Measurements from ENCODE around the gene ST8SIA2. TPM values are rescaled to one million over a fixed set of nuclear protein-coding genes. Genes with fewer than 3 reads are reported as not detected.

Gene ST8SIA2
- total and polyA plus RNA-seq, 10 of the 15 experiments (the other 5 are each of a cell fraction or from before 2014, with no cell fraction given), result not detected

DNA sequence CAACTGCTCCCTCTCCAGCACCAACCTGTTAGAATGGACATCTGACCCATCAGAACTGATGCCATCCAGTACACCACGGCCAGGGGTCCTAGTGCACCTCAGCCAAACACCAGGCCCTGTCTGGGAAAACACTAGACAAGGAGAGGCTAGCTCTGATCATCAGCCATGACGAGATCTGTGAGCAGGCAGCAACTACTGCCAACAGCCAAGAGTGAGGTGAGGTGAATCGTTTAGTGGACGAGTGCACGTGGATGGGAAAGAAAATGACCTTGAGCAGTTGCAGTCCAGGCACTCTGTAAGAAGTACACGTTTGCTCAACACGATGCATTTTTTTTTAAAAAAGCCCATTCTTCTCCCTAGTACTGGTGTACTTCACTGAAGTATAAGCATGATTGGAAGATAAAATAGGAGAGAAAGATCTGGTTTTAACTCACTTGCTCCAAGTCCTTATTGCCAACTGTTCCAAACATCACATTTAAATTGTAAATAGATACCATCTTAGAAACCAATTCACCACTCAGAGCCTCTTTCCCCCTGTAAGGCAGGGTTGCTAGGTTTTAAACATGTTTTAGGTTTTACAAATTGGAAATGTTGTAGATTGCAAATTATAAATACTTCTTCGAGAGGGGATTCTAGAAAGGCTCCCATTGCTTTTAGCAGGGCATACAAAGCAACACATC lies 5.7 kb downstream of the ST8SIA2 start:
- FAIRE-seq (no peak), ATAC-seq (no peak), DNase-seq (ENCODE audit: low read depth, low spot score) (no peak)
- Histone ChIP-seq H3K36me3 (ENCODE audit: control insufficient read depth in 2 of 2, insufficient read depth in 2 of 2, low read length in 1 of 2) (no peaks in the 10 kb centered on the region), H3K4me1 (ENCODE audit: control insufficient read depth, insufficient read depth, low read length) (no peaks in the 10 kb centered on the region), H3K4me2 (ENCODE audit: control insufficient read depth, insufficient read depth) (no peak overlapping the region), H3K9ac (ENCODE audit: control insufficient read depth, insufficient read depth, low read length) (no peak overlapping the region), H3K27ac (ENCODE audit: control insufficient read depth, insufficient read depth) (no peak overlapping the region), H3K27me3 (replicated peaks in 1 of 2; ENCODE audit: control insufficient read depth in 2 of 2, insufficient read depth in 2 of 2, low read length in 1 of 2) (peaks cover 5 to 7% of the 10 kb centered on the region in 2 experiments; a peak in 3 of 4 replicates), H3K4me3 (no peak overlapping the region), H3K79me2 (ENCODE audit: control insufficient read depth, insufficient read depth, low read length) (no peaks in the 10 kb centered on the region), H3K9me3 (replicated peaks; ENCODE audit: control insufficient read depth, insufficient read depth, low read length) (no peaks in the 10 kb centered on the region), H4K20me1 (ENCODE audit: control insufficient read depth, insufficient read depth) (no peaks in the 10 kb centered on the region), H2AFZ (ENCODE audit: control insufficient read depth, low read depth, low read length) (no peak overlapping the region)
- SMC1A ChIA-PET (ENCODE audit: uncharacterized antibody, unreplicated experiment), result no interaction called here
- POLR2A ChIA-PET, result no interaction called here
- CTCF ChIA-PET, result no interaction called here
- RAD21 ChIA-PET (ENCODE audit: unreplicated experiment), result no interaction called here
- BruUV-seq (replicated peaks), result no TSS peak
- WGBS (ENCODE audit: insufficient coverage, insufficient replicate concordance, low lambda C conversion rate, missing lambda C conversion rate), result 7% methylated on average over 8 of the region's 8 CpGs
- intact Hi-C loops (cut with micrococcal nuclease; ENCODE audit: unreplicated experiment) (no loop called here), in situ Hi-C loops (cut with MboI) (no loop called here)
- TF ChIP-seq MEF2A (IDR thresholded peaks at IDR 0.05; ENCODE audit: insufficient read depth, low read depth, low read length), result no peak
- TF ChIP-seq LARP7 (IDR thresholded peaks at IDR 0.05), result no peak
- no peak for TF ChIP-seq HDAC2 (IDR thresholded peaks at IDR 0.05)
- no peak for TF ChIP-seq SIX5 (IDR thresholded peaks at IDR 0.05; ENCODE audit: low read depth, low read length, severe bottlenecking)
- TF ChIP-seq IKZF1 (conservative IDR thresholded peaks at IDR 0.05), result no peak
- no peak for TF ChIP-seq NR2C2 (IDR thresholded peaks at IDR 0.05; ENCODE audit: borderline replicate concordance, control insufficient read depth, insufficient read length, low read depth)
- TF ChIP-seq, protein P1, sequence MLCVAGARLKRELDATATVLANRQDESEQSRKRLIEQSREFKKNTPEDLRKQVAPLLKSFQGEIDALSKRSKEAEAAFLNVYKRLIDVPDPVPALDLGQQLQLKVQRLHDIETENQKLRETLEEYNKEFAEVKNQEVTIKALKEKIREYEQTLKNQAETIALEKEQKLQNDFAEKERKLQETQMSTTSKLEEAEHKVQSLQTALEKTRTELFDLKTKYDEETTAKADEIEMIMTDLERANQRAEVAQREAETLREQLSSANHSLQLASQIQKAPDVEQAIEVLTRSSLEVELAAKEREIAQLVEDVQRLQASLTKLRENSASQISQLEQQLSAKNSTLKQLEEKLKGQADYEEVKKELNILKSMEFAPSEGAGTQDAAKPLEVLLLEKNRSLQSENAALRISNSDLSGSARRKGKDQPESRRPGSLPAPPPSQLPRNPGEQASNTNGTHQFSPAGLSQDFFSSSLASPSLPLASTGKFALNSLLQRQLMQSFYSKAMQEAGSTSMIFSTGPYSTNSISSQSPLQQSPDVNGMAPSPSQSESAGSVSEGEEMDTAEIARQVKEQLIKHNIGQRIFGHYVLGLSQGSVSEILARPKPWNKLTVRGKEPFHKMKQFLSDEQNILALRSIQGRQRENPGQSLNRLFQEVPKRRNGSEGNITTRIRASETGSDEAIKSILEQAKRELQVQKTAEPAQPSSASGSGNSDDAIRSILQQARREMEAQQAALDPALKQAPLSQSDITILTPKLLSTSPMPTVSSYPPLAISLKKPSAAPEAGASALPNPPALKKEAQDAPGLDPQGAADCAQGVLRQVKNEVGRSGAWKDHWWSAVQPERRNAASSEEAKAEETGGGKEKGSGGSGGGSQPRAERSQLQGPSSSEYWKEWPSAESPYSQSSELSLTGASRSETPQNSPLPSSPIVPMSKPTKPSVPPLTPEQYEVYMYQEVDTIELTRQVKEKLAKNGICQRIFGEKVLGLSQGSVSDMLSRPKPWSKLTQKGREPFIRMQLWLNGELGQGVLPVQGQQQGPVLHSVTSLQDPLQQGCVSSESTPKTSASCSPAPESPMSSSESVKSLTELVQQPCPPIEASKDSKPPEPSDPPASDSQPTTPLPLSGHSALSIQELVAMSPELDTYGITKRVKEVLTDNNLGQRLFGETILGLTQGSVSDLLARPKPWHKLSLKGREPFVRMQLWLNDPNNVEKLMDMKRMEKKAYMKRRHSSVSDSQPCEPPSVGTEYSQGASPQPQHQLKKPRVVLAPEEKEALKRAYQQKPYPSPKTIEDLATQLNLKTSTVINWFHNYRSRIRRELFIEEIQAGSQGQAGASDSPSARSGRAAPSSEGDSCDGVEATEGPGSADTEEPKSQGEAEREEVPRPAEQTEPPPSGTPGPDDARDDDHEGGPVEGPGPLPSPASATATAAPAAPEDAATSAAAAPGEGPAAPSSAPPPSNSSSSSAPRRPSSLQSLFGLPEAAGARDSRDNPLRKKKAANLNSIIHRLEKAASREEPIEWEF (IDR thresholded peaks at IDR 0.05; ENCODE audit: insufficient replicate concordance, low read depth, low read length), result no peak
- TF ChIP-seq ATF7 (IDR thresholded peaks at IDR 0.05; ENCODE audit: low read depth), result no peak
- no peak for TF ChIP-seq JUND (IDR thresholded peaks at IDR 0.05; ENCODE audit: low read depth, low read length)
- TF ChIP-seq ZNF217 (IDR thresholded peaks at IDR 0.05), result no peak
- TF ChIP-seq, protein P2, sequence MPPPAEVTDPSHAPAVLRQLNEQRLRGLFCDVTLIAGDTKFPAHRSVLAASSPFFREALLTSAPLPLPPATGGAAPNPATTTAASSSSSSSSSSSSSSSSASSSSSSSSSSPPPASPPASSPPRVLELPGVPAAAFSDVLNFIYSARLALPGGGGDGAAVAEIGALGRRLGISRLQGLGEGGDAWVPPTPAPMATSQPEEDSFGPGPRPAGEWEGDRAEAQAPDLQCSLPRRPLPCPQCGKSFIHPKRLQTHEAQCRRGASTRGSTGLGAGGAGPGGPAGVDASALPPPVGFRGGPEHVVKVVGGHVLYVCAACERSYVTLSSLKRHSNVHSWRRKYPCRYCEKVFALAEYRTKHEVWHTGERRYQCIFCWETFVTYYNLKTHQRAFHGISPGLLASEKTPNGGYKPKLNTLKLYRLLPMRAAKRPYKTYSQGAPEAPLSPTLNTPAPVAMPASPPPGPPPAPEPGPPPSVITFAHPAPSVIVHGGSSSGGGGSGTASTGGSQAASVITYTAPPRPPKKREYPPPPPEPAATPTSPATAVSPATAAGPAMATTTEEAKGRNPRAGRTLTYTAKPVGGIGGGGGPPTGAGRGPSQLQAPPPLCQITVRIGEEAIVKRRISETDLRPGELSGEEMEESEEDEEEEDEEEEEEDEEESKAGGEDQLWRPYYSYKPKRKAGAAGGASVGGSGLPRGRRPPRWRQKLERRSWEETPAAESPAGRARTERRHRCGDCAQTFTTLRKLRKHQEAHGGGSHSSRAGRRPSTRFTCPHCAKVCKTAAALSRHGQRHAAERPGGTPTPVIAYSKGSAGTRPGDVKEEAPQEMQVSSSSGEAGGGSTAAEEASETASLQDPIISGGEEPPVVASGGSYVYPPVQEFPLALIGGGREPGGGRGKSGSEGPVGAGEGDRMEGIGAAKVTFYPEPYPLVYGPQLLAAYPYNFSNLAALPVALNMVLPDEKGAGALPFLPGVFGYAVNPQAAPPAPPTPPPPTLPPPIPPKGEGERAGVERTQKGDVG (CRISPR knock-in tag; IDR thresholded peaks at IDR 0.05), result no peak
- TF ChIP-seq, protein P3, sequence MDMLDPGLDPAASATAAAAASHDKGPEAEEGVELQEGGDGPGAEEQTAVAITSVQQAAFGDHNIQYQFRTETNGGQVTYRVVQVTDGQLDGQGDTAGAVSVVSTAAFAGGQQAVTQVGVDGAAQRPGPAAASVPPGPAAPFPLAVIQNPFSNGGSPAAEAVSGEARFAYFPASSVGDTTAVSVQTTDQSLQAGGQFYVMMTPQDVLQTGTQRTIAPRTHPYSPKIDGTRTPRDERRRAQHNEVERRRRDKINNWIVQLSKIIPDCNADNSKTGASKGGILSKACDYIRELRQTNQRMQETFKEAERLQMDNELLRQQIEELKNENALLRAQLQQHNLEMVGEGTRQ (IDR thresholded peaks at IDR 0.05; ENCODE audit: borderline replicate concordance, low read depth, low read length), result no peak
- TF ChIP-seq TBL1XR1 (IDR thresholded peaks at IDR 0.05; ENCODE audit: low read depth, low read length), result no peak
- no peak for TF ChIP-seq CBX5 (IDR thresholded peaks at IDR 0.05; ENCODE audit: low read depth)
- no peak for TF ChIP-seq RBBP5 (conservative IDR thresholded peaks at IDR 0.05)
- no peak for TF ChIP-seq CHD2 (IDR thresholded peaks at IDR 0.05; ENCODE audit: borderline replicate concordance, low read depth, low read length)
- TF ChIP-seq ZNF384 (IDR thresholded peaks at IDR 0.05; ENCODE audit: borderline replicate concordance, low read depth, low read length), result no peak
